HG03439 (cell line): Measurements from ENCODE around the gene PEX14.

ENCODE experiments used
- ATAC-seq: cut with Tn5 transposase; IDR thresholded peaks from one replicate; pipeline ENCODE4 v1.9.1; 2021; ENCODE audit warnings: mild to moderate bottlenecking, moderate library complexity; ENCODE audit not compliant: unreplicated experiment

Gene PEX14

GRCh38 chr1:10515976-10516750 is 41.4 kb downstream of the PEX14 start:
- ATAC-seq, result no peak

DNA sequence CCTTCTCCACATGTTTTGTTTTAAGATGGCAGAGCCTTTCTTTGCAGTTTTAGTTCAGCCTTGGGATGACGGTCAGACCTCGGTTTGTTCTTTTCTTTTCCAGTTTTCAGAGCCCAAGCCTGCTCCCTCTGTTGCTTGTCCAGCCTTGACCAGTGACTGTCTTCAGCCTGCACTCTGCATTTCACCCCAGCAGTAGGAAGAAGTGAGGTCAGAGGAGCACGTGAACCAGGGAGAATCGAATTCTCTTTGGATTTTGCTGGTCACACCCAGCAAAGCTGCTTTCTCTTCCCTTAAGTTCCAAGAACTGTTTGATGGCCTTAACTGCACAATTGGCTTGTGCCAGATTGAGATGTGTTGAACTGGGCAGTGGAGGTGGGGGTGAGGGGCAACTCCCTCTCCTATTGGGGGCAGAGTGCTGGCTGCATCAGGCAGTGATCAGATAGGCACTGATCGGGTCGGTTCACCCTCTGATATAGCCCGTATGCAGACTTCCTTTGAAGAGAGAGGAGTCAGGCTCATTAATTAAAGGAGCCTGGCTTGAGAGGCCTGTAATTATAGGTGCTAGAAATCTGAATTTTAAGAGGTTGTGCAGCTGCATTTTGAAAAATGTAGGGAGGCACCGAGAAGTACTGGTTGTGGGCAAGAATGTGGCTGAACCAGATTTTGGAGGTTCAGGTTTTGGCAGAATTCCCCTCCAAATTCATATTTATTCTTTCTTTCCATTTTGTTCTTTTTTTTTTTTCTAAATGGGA is 42.4 kb downstream of the PEX14 start:
- ATAC-seq, result no peak

DNA sequence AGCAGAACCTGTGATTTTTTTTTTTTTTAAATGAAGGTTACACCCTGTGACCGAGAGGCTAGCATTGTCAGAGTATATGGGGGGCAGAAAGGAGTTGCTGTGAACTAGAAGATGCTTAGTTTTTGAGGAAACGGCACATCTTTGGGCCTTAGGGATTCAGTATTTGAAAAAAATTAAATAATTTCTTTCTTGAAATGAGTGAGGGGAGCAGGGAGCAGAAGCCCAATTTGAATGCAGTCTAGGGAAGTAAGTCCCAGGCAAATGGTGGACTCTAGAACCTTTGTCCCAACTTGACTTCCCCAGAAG is 42.9 kb downstream of the PEX14 start:
- no peak for ATAC-seq

GRCh38 chr1:10519016-10519417 is 44.3 kb downstream of the PEX14 start:
- ATAC-seq, result no peak

GRCh38 chr1:10520497-10520896 is 45.7 kb downstream of the PEX14 start:
- ATAC-seq, result no peak

DNA sequence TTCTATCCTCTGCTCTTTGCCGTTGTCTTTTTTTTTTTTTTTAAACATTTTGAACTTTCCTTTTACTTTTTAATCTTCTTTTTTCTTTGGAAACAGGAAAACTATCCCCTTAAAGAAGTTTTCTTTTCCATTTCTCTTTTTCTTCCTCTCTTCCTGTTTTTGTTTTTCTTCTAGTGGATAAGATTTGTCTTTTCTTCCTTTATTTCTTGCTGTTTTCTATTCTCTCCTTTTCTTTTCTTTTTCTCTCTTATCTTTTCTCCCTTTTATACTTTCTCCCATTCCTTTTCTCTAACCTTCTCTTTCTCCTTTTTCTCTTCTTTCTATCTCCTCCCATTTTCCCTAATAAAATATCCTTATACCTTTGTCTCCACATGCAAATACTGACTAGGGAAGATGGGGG is 46.2 kb downstream of the PEX14 start:
- no peak for ATAC-seq

GRCh38 chr1:10521537-10522157 is 46.9 kb downstream of the PEX14 start:
- ATAC-seq, result no peak

GRCh38 chr1:10522322-10522860 is 47.6 kb downstream of the PEX14 start:
- ATAC-seq, result no peak

- no peak for ATAC-seq
Measured at GRCh38 chr1:10525208-10525607, 50.5 kb downstream of the PEX14 start.

DNA sequence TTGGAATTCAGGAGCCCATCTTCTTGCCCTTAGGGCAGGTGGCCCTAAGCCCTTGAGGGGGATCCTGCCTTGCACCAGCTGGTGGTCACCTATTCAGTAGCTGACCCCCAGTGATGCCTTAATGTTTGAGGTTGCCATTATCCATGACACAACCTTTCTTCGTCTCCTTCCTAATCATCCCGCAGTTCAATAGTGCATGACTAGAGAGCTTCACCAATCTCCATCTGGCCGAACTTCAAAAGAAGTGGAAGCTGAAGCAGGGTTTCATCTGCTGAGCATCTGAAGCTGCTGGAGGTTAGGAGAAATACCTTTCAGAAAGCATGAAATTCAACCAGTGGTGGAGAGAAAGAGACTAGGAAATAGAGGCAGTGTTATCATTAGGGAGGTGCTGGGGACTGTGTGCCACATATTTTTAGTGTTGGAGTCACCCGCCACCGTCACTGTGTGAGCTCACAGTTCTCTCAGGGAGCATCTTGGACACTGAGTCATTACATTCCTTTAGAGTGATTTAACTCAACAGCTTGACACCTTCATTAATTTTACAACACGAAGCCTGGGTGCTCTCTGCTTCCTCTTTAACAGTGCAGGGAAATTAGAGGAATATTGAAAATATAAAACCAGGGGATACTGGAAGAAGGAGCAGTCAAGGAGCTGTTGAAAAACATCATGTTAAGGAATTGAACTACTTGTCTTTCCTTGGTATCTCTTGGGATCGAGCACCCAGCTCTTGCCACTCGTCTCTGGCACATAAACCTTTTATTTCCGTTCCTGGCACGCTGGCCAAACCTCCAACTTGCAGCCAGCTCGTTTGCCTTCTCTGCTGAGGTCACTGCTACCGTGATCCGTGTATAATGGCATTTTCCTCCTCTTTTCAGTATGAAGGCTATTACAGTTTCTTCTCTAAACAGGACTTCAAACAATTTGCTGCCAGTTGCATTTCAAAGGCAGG is 53.6 kb downstream of the PEX14 start:
- ATAC-seq, result no peak

DNA sequence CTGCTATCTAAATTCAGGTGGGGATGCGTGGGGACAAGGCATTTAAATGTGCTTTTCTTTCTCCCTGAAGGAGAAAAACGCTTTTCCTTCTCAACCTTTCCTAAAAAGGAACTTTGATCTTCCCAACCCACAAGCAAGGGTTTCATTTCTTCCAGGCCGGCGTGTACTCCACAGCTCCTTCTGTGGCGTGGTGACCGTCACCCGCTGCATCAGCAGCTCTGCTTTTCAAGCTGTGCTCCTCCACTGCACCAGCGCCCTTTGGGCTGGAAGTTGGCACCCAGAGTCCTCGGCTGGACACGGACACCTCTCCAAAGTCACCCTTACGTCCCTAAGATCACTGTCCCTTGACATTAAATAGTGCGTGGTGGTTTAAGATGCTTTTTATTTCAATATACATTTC is 54.3 kb downstream of the PEX14 start:
- ATAC-seq, result no peak

DNA sequence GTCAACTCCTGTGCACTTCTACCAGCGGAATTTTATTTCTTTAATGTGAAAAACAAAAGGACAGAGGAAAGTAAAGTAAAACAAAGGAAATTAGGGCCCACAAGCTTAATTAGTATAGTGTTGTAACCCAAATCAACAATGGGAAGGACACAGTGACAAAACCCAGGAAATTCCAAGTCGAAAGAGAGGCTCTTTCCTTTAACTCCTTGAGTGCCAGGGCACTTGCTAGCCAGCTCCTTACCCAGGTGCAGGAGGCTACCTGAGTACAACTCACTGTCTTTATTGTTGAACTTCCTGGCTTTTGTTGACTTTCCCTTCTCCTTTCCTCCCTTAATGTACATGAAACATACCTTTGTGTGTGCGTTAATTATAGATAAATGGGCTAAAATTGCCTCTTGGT is 55.0 kb downstream of the PEX14 start:
- ATAC-seq, result no peak

DNA sequence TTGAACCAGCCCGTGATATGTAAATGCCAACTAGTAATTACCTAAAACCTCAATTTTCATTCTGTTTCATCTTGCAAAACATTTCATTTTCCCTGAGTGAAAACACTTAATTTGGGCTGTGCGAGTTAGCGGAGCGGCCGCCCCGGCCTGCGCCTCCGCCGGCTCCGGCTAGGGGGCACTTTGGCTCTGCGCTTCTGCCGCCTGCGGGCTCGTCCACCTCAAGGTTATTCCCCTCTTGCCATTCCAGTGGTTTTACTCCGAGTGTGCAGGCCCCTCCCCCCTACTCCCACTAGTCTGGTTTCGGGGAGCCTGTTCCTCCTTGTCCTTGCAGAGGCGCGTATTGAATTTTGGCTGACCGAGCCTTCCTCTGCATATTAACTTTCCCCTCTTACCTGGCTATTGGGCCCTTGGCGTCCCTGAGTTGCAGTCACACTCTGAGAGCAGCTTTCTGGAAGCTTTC is 55.6 kb downstream of the PEX14 start:
- ATAC-seq, result no peak

- ATAC-seq, result no peak
Measured at GRCh38 chr1:10530756-10531495, 56.2 kb downstream of the PEX14 start.

GRCh38 chr1:10532362-10532761 is 57.6 kb downstream of the PEX14 start:
- no peak for ATAC-seq

DNA sequence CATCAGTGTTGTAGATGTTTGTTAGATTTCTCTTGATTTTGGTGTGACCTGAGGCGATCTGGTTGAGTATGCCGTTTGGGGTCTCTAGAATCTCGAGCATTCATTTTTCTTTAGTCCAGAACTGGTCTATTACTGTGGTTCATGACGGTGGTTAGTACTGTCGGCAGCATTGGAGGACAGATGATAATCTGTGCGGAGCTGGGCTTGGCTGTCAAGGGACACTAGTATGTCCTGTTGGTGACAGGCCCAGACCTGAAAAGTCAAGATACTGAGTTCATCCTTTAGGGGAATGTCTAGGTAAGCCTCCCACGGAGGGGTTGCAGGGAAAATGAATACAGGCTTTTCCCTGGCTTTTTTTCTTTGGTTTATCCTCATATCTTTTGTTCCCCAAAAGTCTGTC is 59.8 kb downstream of the PEX14 start:
- no peak for ATAC-seq

DNA sequence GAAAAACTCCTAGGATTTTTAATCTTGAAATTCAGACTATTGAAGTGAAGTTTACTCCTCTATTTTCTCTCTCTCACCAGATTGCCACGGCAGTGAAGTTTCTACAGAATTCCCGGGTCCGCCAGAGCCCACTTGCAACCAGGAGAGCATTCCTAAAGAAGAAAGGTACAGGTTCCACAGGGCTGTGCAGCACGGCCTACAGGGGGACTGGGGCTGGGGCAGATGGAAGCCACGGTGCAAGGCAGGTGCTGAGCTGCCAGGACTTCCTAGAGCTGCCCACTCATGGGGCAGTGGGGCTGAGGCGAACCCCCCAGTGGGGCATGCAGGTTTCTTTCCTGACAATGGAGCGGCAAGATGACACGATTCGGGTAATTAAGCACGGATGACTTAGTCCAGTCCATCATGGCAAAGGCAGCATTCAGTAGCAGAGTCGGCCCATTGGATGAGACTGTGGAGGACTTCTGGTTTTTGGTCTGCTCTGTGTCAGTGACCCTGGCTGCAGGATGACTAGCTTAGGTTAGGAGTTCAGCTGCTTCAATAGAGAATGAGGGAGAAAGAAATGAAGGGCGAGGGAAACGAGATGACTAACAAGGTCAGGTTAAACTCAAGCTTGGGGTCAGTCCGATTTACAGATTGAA is 61.5 kb downstream of the PEX14 start:
- no peak for ATAC-seq

DNA sequence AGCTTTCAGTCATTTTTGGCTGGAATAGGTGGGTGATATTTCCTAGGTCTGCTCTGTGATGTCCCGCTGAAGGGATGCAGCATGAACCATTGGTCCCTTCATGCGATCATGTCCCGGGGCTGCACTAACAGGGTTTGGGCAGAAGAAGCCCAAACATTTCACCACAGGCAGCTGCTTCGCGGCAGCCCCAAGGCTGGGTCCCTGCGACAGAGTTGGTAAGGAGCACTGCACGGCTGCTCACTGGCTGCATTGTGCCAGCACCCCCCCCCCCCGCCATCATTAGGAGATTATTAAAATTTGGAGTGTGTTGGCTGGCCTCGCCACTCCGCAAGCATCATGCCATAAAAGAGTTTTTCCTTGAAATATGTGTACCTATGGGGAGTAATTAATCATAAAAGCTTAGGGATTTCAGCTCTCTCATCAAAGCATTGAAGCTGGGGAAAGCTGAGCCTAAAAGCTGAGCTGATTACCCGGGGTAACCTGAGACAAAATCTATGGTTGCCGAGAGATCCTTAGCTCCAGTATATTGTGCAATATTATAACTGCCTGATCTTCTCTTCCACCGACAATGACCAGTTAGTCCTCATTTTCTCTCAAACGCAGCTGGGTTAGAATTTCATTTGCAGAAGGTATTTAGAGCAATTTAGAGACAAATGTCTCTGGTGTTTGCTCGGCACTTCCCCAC is 62.5 kb downstream of the PEX14 start:
- ATAC-seq, result no peak
